ENCODE results near the gene SLC7A6. TPM values are rescaled to one million over a fixed set of nuclear protein-coding genes. Genes with fewer than 3 reads are reported as not detected.
A peak's percentile ranks its signal among the peaks of the same experiment; 100 is the strongest.

The SLC7A6 gene
- total RNA-seq, 4 donors from 2014 or later, result 73.1 to 116 (median 85.7) TPM

DNA sequence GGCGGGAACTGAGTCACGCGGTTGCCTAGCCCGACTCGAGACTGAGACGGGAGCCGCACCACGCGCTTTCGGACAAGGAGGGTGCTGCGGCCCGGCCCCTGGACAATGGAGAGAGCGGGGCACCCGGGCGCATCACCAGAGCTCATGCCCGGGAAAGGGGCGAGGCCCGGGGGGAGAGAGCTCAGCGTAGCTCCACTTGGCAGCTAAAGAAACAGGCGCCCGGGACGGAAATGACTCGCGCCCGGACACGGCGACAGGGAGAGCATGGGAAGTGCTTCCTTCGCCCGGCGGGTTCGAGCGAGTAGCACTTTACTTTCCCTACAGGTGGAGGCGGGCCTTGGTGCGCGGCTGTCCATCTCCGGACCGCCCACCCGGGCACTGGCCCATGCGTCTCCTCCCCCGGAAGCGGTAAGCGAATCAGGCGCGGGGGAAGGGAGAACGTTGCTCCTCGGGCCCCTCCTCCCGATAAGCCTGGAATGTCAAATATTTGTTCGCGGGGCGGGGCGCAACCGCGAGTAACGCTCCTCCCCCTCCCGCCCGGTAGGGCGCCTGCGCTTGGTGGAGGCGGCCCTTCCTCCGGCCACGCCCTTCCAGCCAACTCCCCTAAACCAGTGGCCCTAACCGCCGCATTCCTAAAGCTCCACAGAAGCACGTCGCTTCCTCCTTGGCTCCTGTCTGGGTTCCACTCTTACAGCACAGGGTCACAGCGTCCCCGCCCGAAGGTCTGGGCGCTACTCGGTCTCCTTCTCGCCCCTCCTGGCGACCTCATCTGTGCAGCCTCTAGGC, 26.9 kb upstream of the SLC7A6 start:
- no peaks in the 10 kb centered on the region for H3K27me3 ChIP-seq
- peaks cover 31 to 40% of the 10 kb centered on the region in 2 donors for H3K4me1 ChIP-seq
- DNase-seq, result peak; percentile 99 to 100
- WGBS, 2 donors, result 0 to 1% methylated on average over 22 to 55 of the region's 72 CpGs
- H3K9me3 ChIP-seq, result no peaks in the 10 kb centered on the region
- peak overlapping the region; percentile 90 to 96 (median 96) for H3K27ac ChIP-seq
- intact Hi-C loops (cut with DNase I), result loop anchor here (10.0 kb wide), 1 partner anchor 243 kb away; the partner anchor contains the start of gene DPEP2
- TF ChIP-seq POLR2A (IDR thresholded peaks at IDR 0.05), result peak; percentile 91 to 98
- TF ChIP-seq, protein P1, sequence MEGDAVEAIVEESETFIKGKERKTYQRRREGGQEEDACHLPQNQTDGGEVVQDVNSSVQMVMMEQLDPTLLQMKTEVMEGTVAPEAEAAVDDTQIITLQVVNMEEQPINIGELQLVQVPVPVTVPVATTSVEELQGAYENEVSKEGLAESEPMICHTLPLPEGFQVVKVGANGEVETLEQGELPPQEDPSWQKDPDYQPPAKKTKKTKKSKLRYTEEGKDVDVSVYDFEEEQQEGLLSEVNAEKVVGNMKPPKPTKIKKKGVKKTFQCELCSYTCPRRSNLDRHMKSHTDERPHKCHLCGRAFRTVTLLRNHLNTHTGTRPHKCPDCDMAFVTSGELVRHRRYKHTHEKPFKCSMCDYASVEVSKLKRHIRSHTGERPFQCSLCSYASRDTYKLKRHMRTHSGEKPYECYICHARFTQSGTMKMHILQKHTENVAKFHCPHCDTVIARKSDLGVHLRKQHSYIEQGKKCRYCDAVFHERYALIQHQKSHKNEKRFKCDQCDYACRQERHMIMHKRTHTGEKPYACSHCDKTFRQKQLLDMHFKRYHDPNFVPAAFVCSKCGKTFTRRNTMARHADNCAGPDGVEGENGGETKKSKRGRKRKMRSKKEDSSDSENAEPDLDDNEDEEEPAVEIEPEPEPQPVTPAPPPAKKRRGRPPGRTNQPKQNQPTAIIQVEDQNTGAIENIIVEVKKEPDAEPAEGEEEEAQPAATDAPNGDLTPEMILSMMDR (IDR thresholded peaks at IDR 0.05), result no peak
- peak overlapping the region in 2 of 3 donors; percentile 32 to 68 for H3K4me3 ChIP-seq (replicated peaks in 1 of 3)
- peaks cover under 1 to 3% of the 10 kb centered on the region in 2 donors for H3K36me3 ChIP-seq

- DNase-seq, result no peak
- intact Hi-C loops (cut with DNase I), result loop anchor here (10.0 kb wide), 1 partner anchor 243 kb away; the partner anchor contains the start of gene DPEP2
- peaks cover 31 to 37% of the 10 kb centered on the region in 2 donors for H3K4me1 ChIP-seq
- no peaks in the 10 kb centered on the region for H3K9me3 ChIP-seq
- H3K27ac ChIP-seq, result peak overlapping the region; percentile 90 to 96 (median 96)
- 16 to 21% methylated on average over 20 of the region's 20 CpGs for WGBS, 2 donors
- H3K4me3 ChIP-seq (replicated peaks in 1 of 3), result peak overlapping the region in 2 of 3 donors; percentile 28 to 68
- TF ChIP-seq, protein P1 (IDR thresholded peaks at IDR 0.05), result peak in 1 of 6 experiments; percentile 9
- TF ChIP-seq POLR2A (IDR thresholded peaks at IDR 0.05), result no peak
- no peaks in the 10 kb centered on the region for H3K27me3 ChIP-seq
- no peaks in the 10 kb centered on the region for H3K36me3 ChIP-seq
Observed at GRCh38 chr16:68238029-68238345, 26.3 kb upstream of the SLC7A6 start.

DNA sequence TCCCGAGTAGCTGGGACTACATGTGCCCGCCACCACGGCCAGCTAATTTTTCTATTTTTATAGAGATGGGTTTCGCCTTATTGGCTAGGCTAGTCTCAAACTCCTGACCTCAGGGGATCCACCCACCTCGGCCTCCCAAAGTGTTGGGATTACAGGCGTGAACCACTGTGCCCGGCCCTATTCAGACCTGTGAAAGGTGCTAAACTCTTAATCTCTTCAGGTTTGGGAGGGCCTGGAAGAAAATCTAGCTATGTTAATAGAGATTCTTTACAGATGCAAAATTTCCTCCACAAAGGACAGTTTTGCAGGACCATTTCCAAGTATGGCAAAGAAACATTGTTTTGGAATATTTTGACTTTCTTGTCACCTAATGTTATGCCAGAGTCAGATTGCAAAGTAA, 22.2 kb upstream of the SLC7A6 start:
- peaks cover 30 to 39% of the 10 kb centered on the region in 2 donors for H3K4me1 ChIP-seq
- no peaks in the 10 kb centered on the region for H3K9me3 ChIP-seq
- no peak overlapping the region for H3K27ac ChIP-seq
- WGBS, 2 donors, result 84 to 89% methylated on average over 7 of the region's 7 CpGs
- intact Hi-C loops (cut with DNase I), result loop anchor here (5.0 to 10.0 kb wide), 2 partner anchors 85 to 263 kb away; no protein-coding TSS in a partner anchor
- H3K4me3 ChIP-seq (replicated peaks in 1 of 3), result no peak overlapping the region
- no peaks in the 10 kb centered on the region for H3K36me3 ChIP-seq
- no peak for TF ChIP-seq POLR2A (IDR thresholded peaks at IDR 0.05)
- DNase-seq, result no peak
- no peaks in the 10 kb centered on the region for H3K27me3 ChIP-seq

DNA sequence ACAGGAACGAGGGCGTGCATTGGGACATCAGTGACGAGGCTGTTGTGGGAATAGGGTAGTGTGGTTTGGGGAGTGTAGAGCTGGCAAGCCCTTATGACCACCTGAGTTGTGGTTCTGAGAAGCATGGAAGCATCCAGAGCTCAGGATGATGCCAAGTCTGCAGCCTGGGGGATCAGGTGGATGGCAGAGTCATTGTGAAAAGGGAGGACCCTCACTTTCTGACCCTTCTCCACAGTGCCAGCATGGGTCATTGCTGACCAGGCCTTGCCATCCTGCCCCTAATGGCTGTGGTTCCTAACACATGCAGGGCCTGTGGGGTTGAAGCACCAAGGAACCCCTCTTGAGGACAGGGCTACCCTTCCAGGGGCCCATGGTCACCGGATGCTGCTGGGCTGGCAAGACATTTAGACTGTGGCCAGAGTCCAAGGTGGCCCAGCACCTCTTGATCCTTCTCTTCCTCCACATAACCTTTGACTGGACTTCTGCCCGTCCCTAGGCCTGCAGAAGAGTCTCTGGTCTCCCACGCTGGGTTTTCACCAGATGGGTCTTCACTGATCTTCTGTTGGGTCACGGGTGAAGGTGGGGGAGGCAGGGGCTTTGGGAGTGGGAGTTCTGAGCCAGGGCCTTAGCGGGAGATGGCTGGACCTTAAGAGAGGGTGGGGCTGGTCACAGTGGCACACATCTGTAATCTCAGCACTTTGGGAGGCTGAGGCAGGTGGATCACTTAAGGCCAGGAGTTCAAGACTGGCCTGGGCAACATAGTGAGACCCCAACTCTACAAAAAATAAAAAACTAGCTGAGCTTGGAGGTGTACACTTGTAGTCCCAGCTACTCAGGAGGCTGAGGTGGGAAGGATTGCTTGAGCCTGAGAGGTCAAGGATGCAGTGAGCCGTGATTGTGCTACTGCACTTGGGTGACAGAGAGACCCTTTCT, 21.1 kb upstream of the SLC7A6 start:
- DNase-seq, result no peak
- TF ChIP-seq POLR2A (IDR thresholded peaks at IDR 0.05), result no peak
- TF ChIP-seq, protein P1 (IDR thresholded peaks at IDR 0.05), result no peak
- intact Hi-C loops (cut with DNase I), result loop anchor here (5.0 to 10.0 kb wide), 2 partner anchors 84 to 262 kb away; no protein-coding TSS in a partner anchor
- Histone ChIP-seq H3K36me3 (no peaks in the 10 kb centered on the region), H3K4me1 (peaks cover 26 to 37% of the 10 kb centered on the region in 2 donors), H3K27ac (no peak overlapping the region), H3K4me3 (replicated peaks in 1 of 3) (no peak overlapping the region), H3K9me3 (no peaks in the 10 kb centered on the region), H3K27me3 (no peaks in the 10 kb centered on the region)
- whole genome bisulfite sequencing, 2 donors, result 87 to 96% methylated on average over 8 of the region's 9 CpGs

DNA sequence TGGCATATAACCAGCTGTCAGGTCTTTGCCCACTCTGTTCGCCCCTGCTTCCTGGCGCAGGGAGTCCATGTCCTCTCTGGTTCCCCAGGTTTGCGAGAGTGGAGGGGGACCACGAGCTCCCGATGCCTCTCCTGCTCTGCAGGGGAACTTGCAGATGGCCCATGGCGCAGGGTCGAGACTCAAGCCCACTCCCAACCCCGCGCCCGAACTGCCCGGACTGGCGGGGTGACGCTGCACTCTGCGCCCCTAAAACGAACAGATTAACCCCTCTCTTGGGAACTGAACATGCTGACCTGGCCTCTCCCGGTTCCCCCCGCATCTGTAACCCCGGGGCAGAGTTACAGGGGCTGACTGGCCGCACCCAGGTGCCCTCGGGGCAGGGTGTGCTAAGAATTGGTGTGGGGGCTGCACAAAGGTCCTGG, 19.8 kb upstream of the SLC7A6 start:
- H3K27ac ChIP-seq, result peak overlapping the region in 1 of 3 donors; percentile 61
- DNase-seq, result no peak
- intact Hi-C loops (cut with DNase I), result loop anchor here (5.0 to 10.0 kb wide), 2 partner anchors 83 to 260 kb away; no protein-coding TSS in a partner anchor

More for the DNA sequence above, 19.8 kb upstream of the SLC7A6 start:
- H3K4me1 ChIP-seq, result peaks cover 22 to 34% of the 10 kb centered on the region in 2 donors
- no peaks in the 10 kb centered on the region for H3K9me3 ChIP-seq
- 7 to 20% methylated on average over 8 to 18 of the region's 20 CpGs for WGBS, 2 donors
- no peaks in the 10 kb centered on the region for H3K27me3 ChIP-seq
- H3K4me3 ChIP-seq (replicated peaks in 1 of 3), result peak overlapping the region; percentile 71 to 83 (median 77)
- H3K36me3 ChIP-seq, result peaks cover 0 to 3% of the 10 kb centered on the region in 2 donors
- TF ChIP-seq POLR2A (IDR thresholded peaks at IDR 0.05), result no peak
- TF ChIP-seq, protein P1 (IDR thresholded peaks at IDR 0.05), result no peak

All from thyroid gland (tissue), 4 donors.